Neuronal stem cell (in vitro differentiated cells): Measurements from ENCODE around the gene CARHSP1.
"Not testable (repeated sequence)": the region's sequence is repeated elsewhere in the genome, so short reads cannot be mapped to it uniquely, and the experiment has no call there.

Experiments used
- DNase-seq: peaks from one replicate; pipeline ENCODE4 v3.0.0-alpha.2; 2013; ENCODE audit warnings: low spot score
- H2AFZ ChIP-seq: one replicate; pipeline ENCODE4 v1.6.1; 2013; ENCODE audit warnings: mild to moderate bottlenecking, low read length, inconsistent platforms
- H2AK5ac ChIP-seq: 2 replicates; pipeline ENCODE4 v1.6.1; 2013; ENCODE audit warnings: low read depth, mild to moderate bottlenecking, inconsistent platforms, low read length, moderate library complexity, mixed read lengths
- H2BK120ac ChIP-seq: 2 replicates; pipeline ENCODE4 v1.6.1; 2013; ENCODE audit warnings: low read depth, mild to moderate bottlenecking, inconsistent platforms, low read length, moderate library complexity, mixed read lengths
- H2BK12ac ChIP-seq: one replicate; pipeline ENCODE4 v1.6.1; 2013; ENCODE audit warnings: low read length, inconsistent platforms
- H2BK15ac ChIP-seq: 2 replicates; pipeline ENCODE4 v1.6.1; 2013; ENCODE audit warnings: mild to moderate bottlenecking, low read length, inconsistent platforms, mixed read lengths
- H2BK5ac ChIP-seq: one replicate; pipeline ENCODE4 v1.6.1; 2013; ENCODE audit warnings: inconsistent platforms, mild to moderate bottlenecking, low read length, moderate library complexity
- H3K14ac ChIP-seq: one replicate; pipeline ENCODE4 v1.6.1; 2013; ENCODE audit warnings: low read length, inconsistent platforms
- H3K18ac ChIP-seq: 2 replicates; pipeline ENCODE4 v1.6.1; 2013; ENCODE audit warnings: low read length, inconsistent platforms
- H3K23ac ChIP-seq: 2 replicates; pipeline ENCODE4 v1.6.1; 2013; ENCODE audit warnings: low read depth, mild to moderate bottlenecking, mixed read lengths, low read length, inconsistent platforms; ENCODE audit not compliant: poor library complexity
- H3K27ac ChIP-seq: replicated peaks from 3 replicates; pipeline ENCODE4 v1.5.1; 2013; ENCODE audit warnings: low read length, inconsistent platforms
- H3K27me3 ChIP-seq, 3 experiments: 2 replicates each; pipeline ENCODE4 v1.6.1; 2013; ENCODE audit warnings: low read length in 3 of 3, mild to moderate bottlenecking in 2 of 3, inconsistent platforms in 1 of 3, low read depth in 1 of 3, mixed read lengths in 1 of 3, moderate library complexity in 1 of 3; ENCODE audit not compliant: control insufficient read depth in 3 of 3, insufficient read depth in 3 of 3
- H3K36me3 ChIP-seq, 2 donors: replicated peaks in 1 of 2; 2 replicates each; pipeline ENCODE4 v1.6.1; 2013; ENCODE audit warnings: low read length in 2 of 2; ENCODE audit not compliant: control insufficient read depth in 2 of 2, insufficient read depth in 2 of 2
- H3K4ac ChIP-seq: 2 replicates; pipeline ENCODE4 v1.6.1; 2013; ENCODE audit warnings: inconsistent platforms, mild to moderate bottlenecking, low read length, moderate library complexity
- H3K4me1 ChIP-seq, 2 donors: 1 replicate in 1 of 2; 2 replicates in 1 of 2; pipeline ENCODE4 v1.6.1; 2013; ENCODE audit warnings: low read length in 2 of 2, low read depth in 1 of 2; ENCODE audit not compliant: control insufficient read depth in 2 of 2, insufficient read depth in 1 of 2
- H3K4me2 ChIP-seq: one replicate; pipeline ENCODE4 v1.6.1; 2013; ENCODE audit warnings: mild to moderate bottlenecking, low read length, inconsistent platforms; ENCODE audit not compliant: insufficient read depth, poor library complexity, severe bottlenecking
- H3K4me3 ChIP-seq, 2 donors: 2 replicates each; pipeline ENCODE4 v1.5.1; 2013; ENCODE audit warnings: low read length in 2 of 2, mild to moderate bottlenecking in 2 of 2, inconsistent platforms in 1 of 2, moderate library complexity in 1 of 2
- H3K79me1 ChIP-seq: one replicate; pipeline ENCODE4 v1.6.1; 2013; ENCODE audit warnings: low read depth, mild to moderate bottlenecking, inconsistent platforms, low read length, moderate library complexity
- H3K9ac ChIP-seq: one replicate; pipeline ENCODE4 v1.6.1; 2013; ENCODE audit warnings: mild to moderate bottlenecking, low read depth, low read length, inconsistent platforms; ENCODE audit not compliant: poor library complexity
- H3K9me3 ChIP-seq, 2 donors: replicated peaks in 1 of 2; 2 replicates each; pipeline versions ENCODE3 to v1.6.1; 2013; ENCODE audit warnings: low read length in 2 of 2, mild to moderate bottlenecking in 2 of 2, inconsistent platforms in 1 of 2, low read depth in 1 of 2, mixed read lengths in 1 of 2, moderate library complexity in 1 of 2; ENCODE audit not compliant: control insufficient read depth in 2 of 2, insufficient read depth in 1 of 2
- H4K8ac ChIP-seq: one replicate; pipeline ENCODE4 v1.6.1; 2013; ENCODE audit warnings: low read depth, mild to moderate bottlenecking, inconsistent platforms, low read length, moderate library complexity
- H4K91ac ChIP-seq: one replicate; pipeline ENCODE4 v1.6.1; 2013; ENCODE audit warnings: low read length, low read depth, mild to moderate bottlenecking, inconsistent platforms; ENCODE audit not compliant: poor library complexity
- WGBS, 2 donors: extraction: QIAGEN DNeasy Blood & Tissue Kit; methylation state at CpG; one replicate each; pipeline ENCODE4 v1.1.7; 2013; ENCODE audit warnings: missing lambda C conversion rate in 2 of 2, mixed read lengths in 1 of 2; ENCODE audit not compliant: insufficient read length in 2 of 2, insufficient replicate concordance in 1 of 2; ENCODE audit errors: extremely low coverage in 2 of 2; 5-methylcytosine and 5-hydroxymethylcytosine counted together

CARHSP1 gene

DNA sequence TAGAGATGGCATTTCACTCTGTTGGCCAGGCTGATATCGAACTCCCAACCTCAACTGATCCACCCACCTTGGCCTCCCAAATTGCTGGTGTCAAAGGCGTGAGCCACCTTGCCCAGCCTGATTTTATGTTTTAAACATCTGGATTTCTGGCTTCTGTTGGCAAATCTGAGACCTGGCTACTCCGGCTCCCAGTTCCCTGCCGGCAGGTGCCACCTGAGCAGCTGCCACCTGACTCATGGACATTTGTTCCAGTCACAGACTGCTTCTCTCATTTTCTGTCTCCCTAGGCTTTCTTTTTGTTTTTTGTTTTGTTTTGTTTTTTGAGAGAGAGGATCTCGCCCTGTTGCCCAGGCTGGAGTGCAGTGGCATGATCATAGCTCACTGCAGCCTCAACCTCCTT lies 61.6 kb downstream of the CARHSP1 start:
- H3K4me1 ChIP-seq = no peaks in the 10 kb centered on the region
- H2BK15ac ChIP-seq = no peak overlapping the region
- no peak for DNase-seq
- no peak overlapping the region for H2BK5ac ChIP-seq
- no peak overlapping the region for H2AK5ac ChIP-seq
- no peak overlapping the region for H3K14ac ChIP-seq
- H3K9ac ChIP-seq = no peak overlapping the region
- no peak overlapping the region for H4K91ac ChIP-seq
- H3K4me3 ChIP-seq = no peak overlapping the region
- no peaks in the 10 kb centered on the region for H3K27me3 ChIP-seq
- peaks cover 20 to 97% of the 10 kb centered on the region in 2 donors for H3K36me3 ChIP-seq
- H3K18ac ChIP-seq = no peak overlapping the region
- H4K8ac ChIP-seq = no peak overlapping the region
- no peak overlapping the region for H3K4ac ChIP-seq
- no peak overlapping the region for H2AFZ ChIP-seq
- H2BK120ac ChIP-seq = no peak overlapping the region
- H3K4me2 ChIP-seq = no peak overlapping the region
- no CpG with 5 or more reads among the region's 5 CpGs for WGBS, 2 donors
- H3K9me3 ChIP-seq = no peaks in the 10 kb centered on the region
- H3K27ac ChIP-seq = no peak overlapping the region
- H2BK12ac ChIP-seq = no peak overlapping the region
- H3K23ac ChIP-seq = no peak overlapping the region
- no peaks in the 10 kb centered on the region for H3K79me1 ChIP-seq

DNA sequence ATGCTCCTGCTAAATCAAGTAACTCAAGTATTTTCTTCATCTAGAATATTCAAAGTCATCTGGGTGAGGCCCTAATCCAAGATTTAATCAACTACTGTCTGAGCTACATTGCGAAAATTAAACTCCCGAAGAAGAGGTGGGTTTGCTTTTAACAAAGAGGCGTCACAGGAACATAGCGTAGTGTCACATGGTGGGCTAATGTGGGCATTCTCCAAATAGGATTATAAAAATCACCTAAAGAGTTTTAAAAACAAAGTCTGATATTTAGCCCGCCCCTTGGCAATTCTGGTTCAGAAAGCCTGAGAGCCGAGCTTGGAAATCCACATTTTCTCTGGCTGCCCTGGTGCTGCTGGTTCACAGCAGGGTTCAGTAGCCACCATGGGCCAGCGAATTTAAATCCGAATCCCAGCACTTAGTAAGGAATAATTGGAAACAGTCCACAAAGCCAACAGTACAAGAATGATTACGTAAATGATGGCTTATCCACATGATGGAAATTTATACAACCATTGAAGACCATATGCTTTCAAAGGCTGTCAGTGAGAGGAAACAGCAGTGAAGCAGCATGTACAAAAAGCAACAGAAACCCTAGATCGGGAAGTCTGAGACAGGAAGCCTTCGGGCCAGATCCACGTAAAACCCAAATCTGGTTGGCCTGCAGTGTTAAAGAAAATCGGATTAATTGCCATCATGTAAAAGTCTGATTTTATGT lies 62.4 kb downstream of the CARHSP1 start:
- Histone ChIP-seq H3K9me3 (no peaks in the 10 kb centered on the region), H4K91ac (no peak overlapping the region), H3K4me1 (no peaks in the 10 kb centered on the region), H3K4ac (no peak overlapping the region), H3K23ac (no peak overlapping the region), H2BK120ac (no peak overlapping the region), H3K18ac (no peak overlapping the region), H2BK5ac (no peak overlapping the region), H3K27ac (no peak overlapping the region), H3K79me1 (no peaks in the 10 kb centered on the region), H3K14ac (no peak overlapping the region), H3K27me3 (no peaks in the 10 kb centered on the region), H2AFZ (no peak overlapping the region), H3K9ac (no peak overlapping the region), H3K4me3 (no peak overlapping the region), H2BK15ac (no peak overlapping the region), H4K8ac (no peak overlapping the region), H2AK5ac (no peak overlapping the region), H3K36me3 (peaks cover 18 to 96% of the 10 kb centered on the region in 2 donors), H3K4me2 (no peak overlapping the region), H2BK12ac (no peak overlapping the region)
- DNase-seq = no peak
- no CpG with 5 or more reads among the region's 13 CpGs for WGBS, 2 donors

DNA sequence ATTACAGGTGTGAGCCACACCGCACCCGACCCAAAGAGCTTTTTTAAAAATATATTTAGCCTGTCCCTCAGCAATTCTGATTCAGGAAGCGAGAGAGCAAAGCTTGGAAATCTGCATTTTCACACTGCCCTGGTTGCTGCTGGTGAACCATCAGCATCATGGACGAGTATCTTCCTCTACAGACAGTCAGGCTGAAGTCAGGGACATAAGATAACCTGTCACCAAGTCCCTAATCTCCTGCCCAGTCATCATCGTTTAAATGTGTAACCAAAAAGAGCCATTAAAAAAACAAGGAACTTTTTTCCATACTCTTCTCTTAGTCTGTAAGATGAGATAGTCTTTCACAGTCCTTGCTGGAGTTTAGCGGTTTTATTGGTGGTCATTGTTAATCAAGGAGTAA lies 64.5 kb downstream of the CARHSP1 start:
- no peak for DNase-seq
- no peak overlapping the region for H2BK12ac ChIP-seq
- peaks cover 18 to 85% of the 10 kb centered on the region in 2 donors for H3K36me3 ChIP-seq
- no peak overlapping the region for H3K23ac ChIP-seq
- H3K4ac ChIP-seq = no peak overlapping the region
- H2AFZ ChIP-seq = no peak overlapping the region
- H3K27ac ChIP-seq = no peak overlapping the region
- H2BK120ac ChIP-seq = no peak overlapping the region
- H3K4me3 ChIP-seq = no peak overlapping the region
- H2BK15ac ChIP-seq = no peak overlapping the region
- H2AK5ac ChIP-seq = no peak overlapping the region
- no peak overlapping the region for H2BK5ac ChIP-seq
- no peak overlapping the region for H3K18ac ChIP-seq
- WGBS, 2 donors = no CpG with 5 or more reads among the region's 6 CpGs
- no peak overlapping the region for H4K91ac ChIP-seq
- no peaks in the 10 kb centered on the region for H3K27me3 ChIP-seq
- H3K9ac ChIP-seq = no peak overlapping the region
- H3K14ac ChIP-seq = no peak overlapping the region
- H3K9me3 ChIP-seq = no peaks in the 10 kb centered on the region
- H3K4me1 ChIP-seq = no peaks in the 10 kb centered on the region
- H3K79me1 ChIP-seq = no peaks in the 10 kb centered on the region
- no peak overlapping the region for H4K8ac ChIP-seq
- H3K4me2 ChIP-seq = no peak overlapping the region

DNA sequence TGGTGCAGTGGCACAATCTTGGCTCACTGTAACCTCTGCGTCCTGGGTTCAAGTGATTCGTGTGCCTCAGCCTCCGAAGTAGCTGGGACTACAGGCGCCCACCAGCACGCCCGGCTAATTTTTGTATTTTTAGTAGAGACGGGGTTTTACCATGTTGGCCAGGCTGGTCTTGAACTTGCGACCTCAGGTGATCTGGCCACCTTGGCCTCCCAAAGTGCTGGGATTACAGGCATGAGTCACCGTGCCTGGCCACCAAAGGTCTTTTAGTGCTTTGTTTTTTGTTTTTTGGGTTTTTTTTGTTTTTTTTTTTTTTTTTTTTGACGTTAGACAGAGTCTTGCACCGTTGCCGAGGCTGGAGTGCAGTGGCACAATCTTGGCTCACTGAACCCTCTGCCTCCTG lies 65.1 kb downstream of the CARHSP1 start:
- not testable (repeated sequence) for H3K27ac ChIP-seq, H2AFZ ChIP-seq, H2AK5ac ChIP-seq, H3K23ac ChIP-seq, H3K9me3 ChIP-seq, H4K91ac ChIP-seq, H4K8ac ChIP-seq, H3K18ac ChIP-seq, H3K27me3 ChIP-seq, H2BK120ac ChIP-seq, H3K14ac ChIP-seq, H3K4me2 ChIP-seq, H3K4me1 ChIP-seq, H2BK5ac ChIP-seq, H3K4ac ChIP-seq, H3K4me3 ChIP-seq, H3K79me1 ChIP-seq, H2BK12ac ChIP-seq, H2BK15ac ChIP-seq, DNase-seq, H3K9ac ChIP-seq
- peaks cover 16 to 82% of the 10 kb centered on the region in 2 donors for H3K36me3 ChIP-seq
- WGBS, 2 donors = no CpG with 5 or more reads among the region's 12 CpGs
